Measurements from ENCODE around the gene ZNF17. TPM values are rescaled to one million over a fixed set of nuclear protein-coding genes. Genes with fewer than 3 reads are reported as not detected.
"Not testable (repeated sequence)": the region's sequence is repeated elsewhere in the genome, so short reads cannot be mapped to it uniquely, and the experiment has no call there.

Gene ZNF17
- 9.9 and 10.5 TPM in 2 replicates for total RNA-seq (2014; rRNA removed; shearing (Covaris generic))

DNA sequence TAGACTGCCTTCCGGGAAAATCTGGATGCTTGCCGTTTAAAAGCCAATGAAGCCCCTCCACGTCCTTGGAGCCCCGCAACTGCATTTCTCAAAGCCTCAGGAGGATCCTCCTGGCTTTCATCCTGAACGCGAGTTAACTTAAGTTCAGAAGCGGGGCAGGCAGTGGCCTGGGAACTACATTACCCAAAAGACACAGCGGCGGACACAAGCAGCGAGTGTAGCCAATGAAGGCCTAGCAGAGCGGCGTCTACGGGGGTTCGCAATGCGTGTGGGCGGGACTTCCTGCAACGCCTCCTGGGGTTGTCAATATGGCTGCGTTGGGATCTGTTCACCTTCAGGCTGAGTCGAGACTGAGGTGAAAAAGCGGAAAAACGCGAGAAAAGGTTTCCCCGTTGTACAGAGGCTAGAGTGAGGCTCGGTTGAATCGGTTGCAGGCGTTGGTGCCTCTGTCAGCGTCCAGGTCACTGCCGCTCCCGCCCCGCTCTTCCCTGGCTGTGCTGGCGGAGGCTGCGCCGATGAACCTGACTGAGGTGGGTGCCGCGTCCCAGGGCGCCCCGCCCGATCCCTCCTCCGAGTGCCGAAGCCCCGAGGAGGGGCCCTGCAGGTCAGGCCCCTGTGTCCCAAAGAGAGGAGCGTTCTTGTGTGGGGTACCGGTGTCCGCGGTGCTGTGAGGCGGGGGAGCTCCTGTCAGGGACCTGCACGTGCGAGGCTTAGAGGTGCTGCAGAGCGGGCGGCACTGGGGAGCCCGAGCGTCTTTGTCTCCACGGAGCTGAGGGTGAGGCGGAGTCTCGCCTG lies at the start of gene ZNF17:
Gene ZNF17, plus strand, starts transcription at position 285 of the 795 bp plus-strand sequence. CDS start 2,455 bp downstream, outside the sequence.
- peak; percentile 95 for DNase-seq (ENCODE audit: low read depth)

DNA sequence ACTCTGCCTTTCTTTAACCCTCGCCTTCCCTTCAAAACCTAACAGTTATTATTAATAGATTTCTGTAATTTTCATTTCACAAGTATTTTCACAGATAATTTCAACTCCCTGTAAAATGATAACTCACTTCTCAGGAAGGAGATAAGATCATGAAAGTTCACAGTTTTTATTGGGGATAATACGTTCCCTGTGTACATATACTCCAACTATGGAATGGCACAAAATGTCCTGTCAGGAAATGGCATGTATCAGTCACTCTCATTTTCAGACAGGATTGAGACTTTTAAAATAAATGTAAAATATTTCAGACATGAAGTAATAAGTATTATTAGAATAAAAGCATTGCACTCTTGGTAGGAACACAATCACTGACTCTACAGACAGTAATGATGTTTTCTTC lies 48.5 kb upstream of the ZNF17 start:
- DNase-seq (ENCODE audit: low read depth), result no peak

DNA sequence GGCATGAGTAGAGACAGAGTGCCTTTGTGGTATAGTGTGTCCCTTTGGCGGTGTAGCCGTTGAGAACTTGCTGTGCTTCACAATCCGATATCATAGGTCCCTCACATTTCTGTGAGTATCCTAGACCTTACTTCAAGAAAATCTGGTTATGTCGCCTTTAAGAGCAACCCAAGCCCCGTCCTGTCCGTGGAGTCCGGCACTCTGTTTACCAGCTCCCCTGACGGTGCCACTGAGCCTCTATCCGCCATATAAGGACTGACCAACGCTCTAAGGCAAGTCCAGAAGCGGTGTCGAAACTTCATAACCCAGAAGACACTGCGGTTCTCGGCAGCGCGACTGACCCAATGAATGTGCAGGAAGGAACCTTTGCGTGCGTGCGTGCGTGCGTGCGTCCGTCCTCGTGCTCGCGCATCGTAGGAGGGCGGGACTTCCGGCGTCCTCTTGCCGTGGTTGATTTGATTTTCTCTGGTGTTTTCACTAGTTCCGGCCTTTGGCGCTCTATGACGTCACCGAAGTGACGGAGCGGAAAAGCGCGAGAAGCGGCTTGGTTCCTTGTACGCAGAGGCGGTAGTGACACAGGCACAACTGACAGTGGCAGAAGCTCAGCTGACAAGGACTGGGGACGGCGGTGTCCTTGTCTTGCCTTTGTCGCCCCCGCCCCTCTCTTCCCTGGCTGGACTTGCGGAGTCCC lies 47.8 kb upstream of the ZNF17 start, which contains the start of the genes TRAPPC2B and ZNF547:
Gene TRAPPC2B, plus strand, starts transcription at position 555 of the 691 bp plus-strand sequence. CDS start 1,283 bp downstream, outside the sequence.
Gene ZNF547, plus strand, starts transcription at position 555 of the 691 bp plus-strand sequence. CDS start 5,005 bp downstream, outside the sequence.
- DNase-seq (ENCODE audit: low read depth), result peak; percentile 100

DNA sequence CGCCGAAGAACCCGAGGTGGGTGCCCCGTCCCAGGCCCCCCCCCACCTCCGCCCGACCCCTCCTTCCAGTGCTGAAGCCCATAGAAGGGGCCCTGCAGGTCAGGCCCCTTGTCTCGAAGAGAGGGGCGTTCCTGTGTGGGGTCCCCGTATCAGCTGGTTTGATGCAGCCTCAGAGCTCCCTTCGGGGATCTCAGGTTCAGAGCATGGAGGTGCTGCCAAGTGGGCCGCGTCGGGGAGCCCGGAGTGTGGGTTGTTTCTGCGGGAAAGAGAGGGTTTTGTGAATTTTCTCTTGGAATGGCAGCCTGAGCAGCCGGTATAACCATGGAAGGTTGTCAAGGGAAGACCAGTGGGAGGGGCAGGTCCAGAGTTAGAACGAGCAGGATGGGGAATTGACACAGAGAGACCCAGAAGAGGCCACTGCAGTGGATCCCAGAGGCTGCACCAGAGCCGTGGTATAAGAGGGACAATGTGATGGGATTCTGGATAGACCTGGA lies 47.2 kb upstream of the ZNF17 start:
- DNase-seq (ENCODE audit: low read depth), result peak; percentile 21

DNA sequence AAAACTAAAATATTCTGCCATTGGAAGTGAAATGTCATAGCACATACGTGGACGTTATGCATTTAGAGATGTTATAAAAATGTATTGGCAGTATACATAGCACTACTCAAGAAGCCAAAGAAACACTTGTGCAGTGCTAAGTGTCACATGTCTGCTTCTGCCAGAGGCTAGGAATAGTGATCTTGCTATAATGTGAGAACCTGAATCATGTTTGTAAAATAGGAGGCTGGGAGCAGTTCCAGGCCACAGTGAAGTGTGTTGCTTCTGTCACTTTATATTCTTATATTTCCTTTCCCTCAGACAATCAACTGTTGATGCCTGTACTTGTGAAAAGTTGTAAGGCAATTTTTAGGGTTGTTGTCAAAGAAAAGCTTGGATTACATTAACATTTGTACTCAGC lies 44.2 kb upstream of the ZNF17 start:
- no peak for DNase-seq (ENCODE audit: low read depth)

DNA sequence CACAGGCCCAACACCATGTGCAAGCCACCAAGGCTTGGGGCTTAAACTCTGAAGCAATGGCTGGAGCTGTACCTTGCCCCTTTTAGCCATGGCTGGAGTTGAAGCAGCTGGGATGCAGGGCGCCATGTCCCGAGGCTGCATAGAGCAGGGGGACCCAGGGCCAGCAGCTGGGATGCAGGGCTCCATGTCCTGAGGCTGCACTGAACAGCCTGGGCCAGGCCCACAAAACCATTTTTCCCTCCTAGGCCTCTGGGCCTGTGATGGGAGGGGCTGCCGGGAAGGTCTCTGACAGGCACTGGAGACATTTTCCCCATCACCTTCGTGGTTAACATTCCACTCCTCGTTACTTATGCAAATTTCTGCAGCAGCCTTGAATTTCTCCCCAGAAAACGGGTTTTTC lies 36.8 kb upstream of the ZNF17 start:
- no peak for DNase-seq (ENCODE audit: low read depth)

DNA sequence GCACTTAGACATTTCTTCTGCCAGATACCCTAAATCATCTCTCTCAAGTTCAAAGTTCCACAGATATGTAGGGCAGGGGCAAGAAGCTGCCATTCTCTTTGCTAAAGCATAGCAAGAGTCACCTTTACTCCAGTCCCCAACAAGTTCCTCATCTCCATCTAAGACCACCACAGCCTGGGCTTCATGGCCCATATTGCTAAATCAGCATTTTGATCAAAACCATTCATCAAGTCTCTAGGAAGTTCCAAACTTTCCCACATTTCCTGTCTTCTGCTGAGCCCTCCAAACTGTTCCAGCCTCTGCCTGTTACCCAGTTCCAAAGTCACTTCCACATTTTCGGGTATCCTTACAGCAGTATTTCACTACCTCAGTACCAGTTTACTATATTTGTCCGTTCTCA lies 36.3 kb upstream of the ZNF17 start:
- DNase-seq (ENCODE audit: low read depth), result not testable (repeated sequence)

DNA sequence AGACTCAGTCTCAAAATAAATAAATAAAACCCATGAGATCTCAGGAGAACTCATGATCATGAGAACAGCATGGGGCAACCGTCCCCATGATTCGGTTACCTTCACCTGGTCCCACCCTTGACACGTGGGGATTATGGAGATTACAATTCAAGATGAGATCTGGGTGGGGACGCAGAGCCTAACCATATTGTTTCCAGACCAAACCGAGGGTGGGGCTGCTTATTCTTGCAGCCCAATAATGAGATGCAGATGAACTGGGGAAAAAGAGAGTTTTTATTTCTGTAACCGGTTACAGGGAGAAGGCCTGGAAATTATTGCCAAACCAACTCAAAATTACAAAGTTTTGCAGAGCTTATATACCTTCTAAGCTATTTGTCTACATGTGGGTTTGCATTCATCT lies 34.8 kb upstream of the ZNF17 start:
- no peak for DNase-seq (ENCODE audit: low read depth)

DNA sequence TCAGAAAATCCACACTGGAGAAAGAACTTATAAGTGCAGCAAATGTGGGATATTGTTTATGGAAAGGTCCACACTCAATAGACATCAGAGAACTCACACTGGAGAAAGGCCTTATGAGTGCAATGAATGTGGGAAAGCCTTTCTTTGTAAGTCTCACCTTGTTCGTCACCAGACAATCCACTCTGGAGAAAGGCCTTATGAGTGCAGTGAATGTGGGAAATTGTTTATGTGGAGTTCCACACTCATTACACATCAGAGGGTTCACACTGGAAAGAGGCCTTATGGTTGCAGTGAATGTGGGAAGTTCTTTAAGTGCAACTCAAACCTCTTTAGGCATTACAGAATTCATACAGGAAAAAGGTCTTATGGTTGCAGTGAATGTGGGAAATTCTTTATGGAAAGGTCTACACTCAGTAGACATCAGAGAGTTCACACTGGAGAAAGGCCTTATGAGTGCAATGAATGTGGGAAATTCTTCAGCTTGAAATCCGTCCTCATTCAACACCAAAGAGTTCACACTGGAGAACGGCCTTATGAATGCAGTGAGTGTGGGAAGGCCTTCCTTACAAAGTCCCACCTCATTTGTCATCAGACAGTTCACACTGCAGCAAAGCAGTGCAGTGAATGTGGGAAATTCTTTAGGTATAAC lies 33.3 kb upstream of the ZNF17 start:
- no peak for DNase-seq (ENCODE audit: low read depth)

DNA sequence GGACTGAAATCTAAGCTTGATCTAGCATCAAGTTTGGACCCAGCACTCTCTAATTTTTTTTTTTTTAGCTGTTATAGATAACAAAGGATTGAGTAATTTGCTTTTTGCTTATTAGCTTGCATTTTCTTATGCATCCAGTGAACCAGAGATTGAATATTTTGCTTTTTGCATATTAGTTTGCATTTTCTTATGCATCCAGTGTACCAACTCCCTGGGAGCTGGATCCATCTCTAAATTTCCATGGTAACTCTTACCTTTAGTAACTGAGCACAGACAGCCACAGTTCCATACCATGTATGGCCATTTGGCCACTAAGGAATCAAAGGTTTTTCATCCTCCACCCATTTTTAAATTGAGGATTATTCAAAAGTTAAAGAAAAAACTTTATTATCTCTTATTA lies 30.0 kb upstream of the ZNF17 start:
- DNase-seq (ENCODE audit: low read depth), result no peak

DNA sequence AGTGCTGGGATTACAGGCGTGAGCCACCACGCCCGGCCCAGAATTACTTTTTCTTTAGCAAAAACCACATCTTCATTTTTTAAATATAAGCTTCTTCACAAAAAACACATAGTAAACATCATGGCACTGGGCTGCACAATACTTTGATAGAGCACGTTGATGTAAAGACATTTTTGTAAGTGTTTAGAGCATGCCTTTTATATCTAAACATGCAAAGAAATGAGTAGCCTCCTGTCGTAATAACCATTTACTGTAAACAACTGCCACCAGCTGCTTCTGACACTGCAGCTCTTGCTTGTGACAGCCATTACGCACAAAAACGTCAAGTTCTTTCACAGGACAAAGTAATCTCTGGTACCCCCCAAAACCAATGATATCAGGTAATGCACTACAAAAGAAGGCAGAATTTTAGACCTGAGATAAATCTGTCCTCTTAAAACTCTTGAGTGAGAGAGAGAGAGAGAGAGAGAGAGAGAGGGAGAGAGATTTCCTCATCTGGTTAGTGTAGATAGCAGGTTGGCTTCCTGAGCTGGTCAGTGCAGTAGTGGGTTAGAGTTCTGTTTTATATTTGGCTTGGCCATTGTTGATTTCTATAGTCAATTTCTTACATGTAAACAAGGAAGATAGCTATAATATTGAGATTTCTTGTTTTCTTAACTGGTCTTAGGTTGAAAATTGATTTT lies 28.0 kb upstream of the ZNF17 start:
- DNase-seq (ENCODE audit: low read depth), result no peak

DNA sequence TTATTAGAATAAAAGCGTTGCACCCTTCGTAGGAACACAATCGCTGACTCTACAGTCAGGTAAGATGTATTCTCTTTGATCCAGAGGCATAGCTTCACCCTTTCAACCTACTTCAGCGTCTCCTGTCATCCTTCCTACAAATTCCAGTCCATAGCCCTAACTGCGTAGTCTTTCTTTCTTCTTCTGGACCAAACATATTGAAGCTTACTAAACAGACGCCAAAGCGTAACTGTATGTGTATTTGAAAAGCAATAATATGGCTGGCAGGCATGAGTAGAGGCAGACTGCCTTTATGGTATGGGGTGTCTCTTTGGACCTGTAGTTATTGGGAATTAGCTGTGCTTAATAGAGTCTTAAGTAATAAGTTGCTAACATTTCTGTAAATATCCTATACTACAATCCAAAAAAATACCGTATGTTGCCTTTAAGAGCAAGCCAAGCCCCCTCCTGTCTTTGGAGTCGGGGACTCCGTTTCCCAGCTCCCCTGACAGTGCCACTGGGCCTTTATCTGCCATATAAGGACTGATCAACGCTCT lies 21.7 kb upstream of the ZNF17 start:
- DNase-seq (ENCODE audit: low read depth), result no peak

DNA sequence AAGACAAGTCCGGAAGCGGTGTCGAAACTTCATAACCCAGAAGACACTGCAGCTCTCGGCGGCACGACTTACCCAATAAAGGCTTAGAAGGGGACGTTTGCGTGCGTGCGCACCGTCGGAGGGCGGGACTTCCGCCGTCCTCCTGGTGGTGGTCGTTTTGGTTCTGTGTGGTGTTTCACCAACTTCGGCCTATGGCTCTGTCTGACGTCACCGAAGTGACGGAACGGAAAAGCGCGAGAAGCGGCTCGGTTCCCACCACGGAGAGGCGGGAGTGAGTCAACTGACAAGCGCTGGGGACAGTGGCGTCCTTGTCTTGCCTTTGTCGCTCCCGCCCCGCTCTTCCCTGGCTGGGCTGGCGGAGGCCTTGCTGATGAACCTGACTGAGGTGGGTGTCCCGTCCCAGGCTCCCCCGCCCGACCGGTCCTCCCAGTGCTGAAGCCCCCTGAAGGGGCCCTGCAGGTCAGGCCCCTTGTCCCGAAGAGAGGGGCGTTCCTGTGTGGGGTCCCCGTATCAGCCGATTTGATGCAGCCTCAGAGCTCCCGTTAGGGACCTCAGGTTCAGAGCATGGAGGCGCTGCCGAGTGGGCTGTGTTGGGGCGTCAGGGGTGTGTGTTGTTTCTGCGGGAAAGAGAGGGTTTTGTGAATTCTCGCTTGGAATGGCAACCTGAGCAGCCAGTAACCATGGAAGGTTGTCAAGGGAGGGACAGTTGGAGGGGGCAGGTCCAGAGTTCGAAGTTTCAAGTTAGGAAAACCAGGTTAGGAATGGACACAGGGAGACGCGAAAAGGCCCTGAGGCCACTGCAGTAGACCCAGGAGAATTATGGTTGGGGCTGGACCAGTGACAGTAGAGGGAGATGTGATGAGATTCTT lies 21.0 kb upstream of the ZNF17 start, which contains the start of gene ZNF548:
Gene ZNF548, plus strand, starts transcription at position 125 of the 869 bp plus-strand sequence. Its CDS starts 246 bp downstream, at position 371.
- peak; percentile 100 for DNase-seq (ENCODE audit: low read depth)

DNA sequence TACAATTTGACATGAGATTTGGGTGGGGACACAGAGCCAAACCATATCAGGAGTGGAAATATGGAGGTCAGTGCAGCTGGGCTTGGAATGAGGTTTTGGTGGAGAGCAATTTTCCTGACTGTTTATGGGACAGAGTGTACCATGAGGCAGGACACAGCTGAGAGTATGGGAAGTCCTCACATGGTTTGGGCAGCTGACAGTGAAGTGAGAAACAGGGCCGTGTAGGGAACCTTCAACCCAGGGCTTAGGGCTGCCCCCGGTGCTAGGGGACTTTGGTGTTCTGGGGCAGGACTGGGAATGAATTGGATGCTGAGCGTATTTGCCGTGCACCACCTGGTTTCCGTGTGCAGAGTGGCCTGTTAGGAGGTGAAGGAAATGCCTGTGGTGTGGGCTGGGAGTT lies 15.3 kb upstream of the ZNF17 start:
- no peak for DNase-seq (ENCODE audit: low read depth)

DNA sequence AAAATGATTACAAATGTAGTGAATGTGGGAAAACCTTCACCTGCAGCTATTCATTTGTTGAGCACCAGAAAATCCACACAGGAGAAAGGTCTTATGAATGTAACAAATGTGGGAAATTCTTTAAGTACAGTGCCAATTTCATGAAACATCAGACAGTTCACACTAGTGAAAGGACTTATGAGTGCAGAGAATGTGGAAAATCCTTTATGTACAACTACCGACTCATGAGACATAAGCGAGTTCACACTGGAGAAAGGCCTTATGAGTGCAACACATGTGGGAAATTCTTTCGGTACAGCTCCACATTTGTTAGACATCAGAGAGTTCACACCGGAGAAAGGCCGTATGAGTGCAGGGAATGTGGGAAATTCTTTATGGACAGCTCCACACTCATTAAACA lies 12.1 kb upstream of the ZNF17 start:
- no peak for DNase-seq (ENCODE audit: low read depth)

DNA sequence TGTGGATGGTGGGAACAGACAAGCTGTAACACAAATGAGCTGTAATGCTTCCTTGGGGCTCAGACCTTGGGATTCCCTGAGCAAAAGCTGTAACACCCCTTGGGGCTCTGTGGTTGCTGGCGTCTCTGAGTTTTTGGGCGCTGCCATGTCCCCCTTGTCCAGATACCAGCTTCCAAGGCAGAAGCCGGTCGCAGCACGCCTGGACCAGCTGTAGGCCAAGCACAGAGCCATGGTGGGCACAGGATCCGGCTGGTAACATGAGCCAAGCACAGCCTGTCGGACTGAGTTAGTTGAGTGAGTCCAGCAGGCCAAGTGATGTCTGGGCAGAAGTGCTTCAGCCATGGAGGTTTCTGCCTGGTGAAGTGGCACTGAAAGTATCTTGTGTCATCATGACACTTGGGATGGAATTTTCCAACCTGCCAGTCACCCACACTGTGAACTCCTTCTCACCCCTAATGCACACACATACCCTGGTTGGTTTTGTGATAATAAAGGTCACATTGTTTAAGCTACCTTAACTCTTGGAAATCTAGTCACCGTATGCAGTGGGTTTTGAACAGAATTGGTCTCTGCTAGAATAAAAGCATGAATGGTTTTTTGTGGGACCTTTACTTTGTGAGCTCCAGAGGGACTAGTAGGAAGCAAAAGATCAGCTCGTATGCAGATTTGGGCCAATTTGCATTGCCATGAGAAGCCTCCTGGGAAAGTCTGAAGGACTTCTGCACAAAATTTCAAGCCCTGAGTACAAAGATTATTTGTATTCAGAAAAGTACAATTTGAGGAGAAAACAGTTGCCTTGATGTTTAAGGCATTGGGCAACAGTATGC lies 7.0 kb upstream of the ZNF17 start:
- no peak for DNase-seq (ENCODE audit: low read depth)

DNA sequence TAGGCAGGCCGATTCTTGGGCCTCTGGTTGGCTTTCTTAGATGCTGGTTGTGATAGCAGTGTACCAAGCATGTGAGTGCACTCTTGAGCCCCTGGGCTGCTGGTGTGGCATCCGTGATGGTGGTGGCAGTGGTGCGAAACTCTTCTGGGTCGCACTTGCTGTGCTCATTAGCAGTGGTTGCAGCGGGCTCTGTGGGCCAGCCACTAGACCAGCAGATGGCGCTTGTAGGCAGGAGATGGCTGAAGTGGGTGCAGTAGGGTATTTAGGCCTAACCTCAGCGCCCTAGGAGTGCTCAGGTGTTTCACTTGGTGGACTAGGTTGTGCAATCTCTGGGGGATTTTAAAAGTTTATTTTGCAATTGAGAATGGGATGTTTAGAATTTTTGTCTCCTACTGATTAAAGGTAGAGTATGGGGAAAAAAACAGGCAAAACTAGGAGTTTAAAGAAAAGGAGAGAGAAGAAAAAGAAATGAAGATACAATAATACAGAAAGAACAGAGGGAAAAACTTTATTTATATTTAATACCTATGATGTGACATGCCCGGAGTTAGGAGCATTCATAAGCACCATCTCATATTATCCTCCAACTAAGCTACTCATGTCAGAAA lies 4.3 kb upstream of the ZNF17 start:
- DNase-seq (ENCODE audit: low read depth), result peak; percentile 57

DNA sequence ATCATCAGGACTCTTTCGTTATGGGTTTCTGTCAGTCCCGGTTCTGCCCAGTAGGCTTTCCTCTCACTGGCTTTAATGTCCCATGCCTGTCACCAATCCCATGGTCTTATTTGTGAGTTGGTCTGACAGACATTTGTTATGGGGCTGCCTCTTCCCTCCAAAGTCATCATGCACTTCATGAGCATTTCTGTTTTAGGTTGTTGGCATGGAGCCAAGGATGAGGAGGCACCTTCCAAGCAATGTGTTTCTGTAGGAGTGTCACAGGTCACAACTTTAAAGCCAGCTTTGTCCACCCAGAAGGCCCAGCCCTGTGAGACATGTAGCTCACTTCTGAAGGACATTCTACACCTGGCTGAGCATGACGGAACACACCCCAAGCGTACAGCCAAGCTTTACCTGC lies 8.5 kb downstream of the ZNF17 start:
- no peak for DNase-seq (ENCODE audit: low read depth)

DNA sequence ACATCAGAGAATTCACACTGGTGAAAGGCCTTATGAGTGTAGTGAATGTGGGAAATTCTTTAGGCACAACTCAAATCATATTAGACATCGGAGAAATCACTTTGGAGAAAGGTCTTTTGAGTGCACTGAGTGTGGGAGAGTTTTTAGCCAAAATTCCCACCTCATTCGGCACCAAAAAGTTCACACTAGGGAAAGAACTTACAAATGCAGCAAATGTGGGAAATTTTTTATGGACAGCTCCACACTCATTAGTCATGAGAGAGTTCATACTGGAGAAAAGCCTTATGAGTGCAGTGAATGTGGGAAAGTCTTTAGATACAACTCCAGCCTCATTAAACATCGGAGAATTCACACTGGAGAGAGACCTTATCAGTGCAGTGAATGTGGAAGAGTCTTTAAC lies 10.1 kb downstream of the ZNF17 start:
- DNase-seq (ENCODE audit: low read depth), result no peak
